HUES48 (cell line): ENCODE data around the gene ERICH4.
"Not testable (repeated sequence)": the region's sequence is repeated elsewhere in the genome, so short reads cannot be mapped to it uniquely, and the experiment has no call there.

ENCODE experiments used
- H3K27ac ChIP-seq: one replicate; pipeline ENCODE4 v1.7.0; 2013; ENCODE audit warnings: low read depth, low read length, inconsistent platforms
- H3K27me3 ChIP-seq: 2 replicates; pipeline ENCODE4 v1.6.1; 2013; ENCODE audit warnings: mild to moderate bottlenecking, low read length; ENCODE audit not compliant: control insufficient read depth, insufficient read depth
- H3K36me3 ChIP-seq: 2 replicates; pipeline ENCODE4 v1.6.1; 2013; ENCODE audit warnings: low read length; ENCODE audit not compliant: control insufficient read depth, insufficient read depth
- H3K4me1 ChIP-seq: 2 replicates; pipeline ENCODE4 v1.6.1; 2013; ENCODE audit warnings: mild to moderate bottlenecking, low read length; ENCODE audit not compliant: control insufficient read depth, insufficient read depth
- H3K4me3 ChIP-seq: 2 replicates; pipeline ENCODE4 v1.5.1; 2013; ENCODE audit warnings: mild to moderate bottlenecking, low read depth, low read length
- H3K9ac ChIP-seq: 2 replicates; pipeline ENCODE4 v1.6.1; 2013; ENCODE audit warnings: mild to moderate bottlenecking, low read depth, low read length, moderate library complexity
- H3K9me3 ChIP-seq: 2 replicates; pipeline ENCODE4 v1.6.1; 2013; ENCODE audit warnings: low read length; ENCODE audit not compliant: control insufficient read depth, insufficient read depth

Gene ERICH4

DNA sequence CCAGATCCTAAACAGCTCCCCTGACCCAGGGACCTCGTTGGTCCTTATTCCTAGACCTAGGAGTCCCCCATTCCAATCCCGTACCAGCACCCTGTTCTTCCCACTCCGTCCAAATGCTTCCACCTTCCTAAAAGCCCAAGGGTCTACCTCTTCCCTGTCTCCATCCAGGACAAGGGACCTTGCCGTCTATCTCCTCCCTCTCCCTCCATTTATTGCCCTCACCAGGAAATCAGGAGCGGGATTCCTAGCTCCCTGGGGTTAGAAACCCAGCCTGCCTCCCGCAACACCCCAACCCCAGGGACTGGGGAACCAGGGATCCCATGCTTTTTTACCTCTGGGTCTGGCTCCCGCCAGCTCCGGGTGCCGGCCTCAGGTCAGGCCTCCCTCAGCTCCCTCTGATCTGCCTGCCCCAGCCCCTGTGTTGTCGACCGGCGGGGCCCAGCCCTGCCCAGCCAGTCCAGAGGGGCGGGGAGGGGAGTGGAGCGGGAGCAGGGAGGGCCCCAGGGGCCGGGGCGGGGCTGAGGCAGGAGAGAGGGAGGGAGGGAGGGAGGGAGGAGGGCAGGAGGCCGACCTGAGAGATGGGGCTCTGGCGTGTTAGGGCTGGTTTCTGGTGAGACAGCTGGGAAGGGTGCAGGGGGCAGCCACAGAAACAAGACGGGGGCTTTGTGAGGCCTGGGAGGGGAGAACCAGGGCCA lies 15.9 kb upstream of the ERICH4 start, which contains the start of gene B3GNT8:
Gene B3GNT8, minus strand, starts transcription at position 423 of the 695 bp plus-strand sequence. CDS start 596 bp downstream, outside the sequence.
- H3K4me1 ChIP-seq: peaks cover 11% of the 10 kb centered on the region; the same call in 1 of the 2 replicates
- H3K36me3 ChIP-seq: peaks cover 40% of the 10 kb centered on the region
- H3K9me3 ChIP-seq: no peaks in the 10 kb centered on the region
- peak within 1 kb of the TSS; percentile 65 for H3K4me3 ChIP-seq
- H3K27ac ChIP-seq: peak within 1 kb of the TSS; percentile 52
- H3K9ac ChIP-seq: peak within 1 kb of the TSS; percentile 30; the same call in 1 of the 2 replicates
- no peaks in the 10 kb centered on the region for H3K27me3 ChIP-seq

DNA sequence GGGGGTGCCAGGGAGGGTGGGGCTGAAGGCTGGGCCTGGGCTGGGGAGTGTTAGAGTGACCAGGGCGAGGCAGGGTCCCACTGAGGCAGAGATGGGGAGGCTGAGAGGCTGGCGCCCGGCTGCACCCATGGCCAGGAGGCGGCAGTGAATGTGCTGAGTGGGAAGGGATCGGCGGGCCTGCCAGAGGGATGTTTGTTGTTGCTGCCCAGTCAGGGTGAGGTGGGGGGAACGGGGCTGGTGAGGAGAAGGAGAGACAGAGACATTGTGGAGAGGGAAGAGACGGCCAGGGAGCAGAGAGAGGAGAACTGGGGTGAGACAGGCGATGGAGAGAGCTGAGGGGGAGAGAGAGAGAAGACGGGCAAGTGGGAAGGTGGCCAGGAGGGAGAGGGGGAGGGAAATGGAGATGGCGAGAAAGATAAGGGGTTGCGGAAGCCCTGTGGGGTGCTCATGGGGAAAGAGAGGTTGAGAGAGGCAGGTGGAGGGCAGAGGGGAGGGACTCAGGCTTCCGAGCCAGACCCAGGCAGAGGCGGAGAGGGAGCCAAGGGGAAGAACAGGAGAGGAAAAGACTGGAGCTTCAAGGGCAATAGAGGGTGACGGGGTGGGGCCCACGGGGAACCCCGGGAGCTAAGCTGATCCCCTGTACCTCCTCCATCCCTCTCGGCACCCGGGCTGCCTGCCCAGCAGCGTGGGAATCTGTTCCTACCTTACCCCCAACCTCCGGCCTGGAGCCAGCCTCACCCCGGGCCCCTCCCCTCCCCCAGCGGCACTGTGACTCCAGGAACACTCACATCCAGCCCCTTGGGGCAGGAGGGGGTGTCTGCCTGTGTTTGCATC lies 15.1 kb upstream of the ERICH4 start:
- peak overlapping the region; percentile 47 for H3K27ac ChIP-seq
- H3K27me3 ChIP-seq: no peaks in the 10 kb centered on the region
- H3K36me3 ChIP-seq: peaks cover 40% of the 10 kb centered on the region
- H3K9me3 ChIP-seq: no peaks in the 10 kb centered on the region
- peak overlapping the region; percentile 57 for H3K4me3 ChIP-seq
- no peak overlapping the region for H3K9ac ChIP-seq
- H3K4me1 ChIP-seq: peaks cover 11% of the 10 kb centered on the region; the same call in 1 of the 2 replicates

DNA sequence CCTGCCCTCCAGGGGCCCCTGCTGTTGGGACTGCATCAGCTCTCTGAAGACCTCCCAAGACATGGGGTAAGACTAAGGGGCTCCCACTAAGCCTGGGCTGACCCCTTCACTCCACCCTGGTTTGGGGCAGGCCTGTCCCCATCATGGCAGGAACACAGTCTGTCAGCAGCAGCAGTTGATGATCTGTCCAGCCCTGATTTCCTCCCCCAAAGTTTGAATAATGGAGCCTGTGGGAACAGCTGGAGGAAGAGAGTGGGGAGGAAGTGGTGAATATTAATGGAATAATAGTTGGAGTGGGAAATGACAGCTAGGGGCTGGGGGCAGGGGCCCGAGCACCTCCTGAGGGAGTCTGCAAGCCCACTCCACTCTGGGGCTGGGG lies 14.5 kb upstream of the ERICH4 start:
- Histone ChIP-seq H3K27me3 (no peaks in the 10 kb centered on the region), H3K9ac (no peak overlapping the region), H3K4me3 (peak overlapping the region; percentile 57), H3K36me3 (peaks cover 42% of the 10 kb centered on the region), H3K27ac (no peak overlapping the region), H3K4me1 (peaks cover 11% of the 10 kb centered on the region; the same call in 1 of the 2 replicates), H3K9me3 (no peaks in the 10 kb centered on the region)

DNA sequence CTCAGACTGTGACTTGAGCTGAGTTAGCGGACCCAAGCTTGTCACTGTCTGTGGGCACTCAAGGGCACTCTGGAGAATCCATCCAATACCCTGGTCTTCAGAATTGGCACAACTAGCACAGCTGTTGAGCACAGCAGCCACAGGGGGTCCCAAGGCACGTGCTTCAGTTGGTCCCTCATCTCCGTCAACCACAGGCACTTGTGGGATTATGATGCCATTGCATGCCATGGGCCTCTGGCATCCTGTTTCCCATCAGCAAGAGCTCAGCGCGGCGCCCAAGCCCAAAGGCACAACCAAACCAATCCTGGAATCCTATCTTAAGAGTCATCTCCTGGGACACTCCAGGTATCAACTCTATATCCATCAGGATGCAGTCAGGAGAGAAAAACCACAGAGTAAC lies 12.0 kb upstream of the ERICH4 start:
- no peak overlapping the region for H3K27ac ChIP-seq
- H3K4me3 ChIP-seq: no peak overlapping the region
- H3K27me3 ChIP-seq: no peaks in the 10 kb centered on the region
- peaks cover 11% of the 10 kb centered on the region; the same call in 1 of the 2 replicates for H3K4me1 ChIP-seq
- H3K36me3 ChIP-seq: peaks cover 33% of the 10 kb centered on the region
- H3K9me3 ChIP-seq: no peaks in the 10 kb centered on the region
- H3K9ac ChIP-seq: no peak overlapping the region

DNA sequence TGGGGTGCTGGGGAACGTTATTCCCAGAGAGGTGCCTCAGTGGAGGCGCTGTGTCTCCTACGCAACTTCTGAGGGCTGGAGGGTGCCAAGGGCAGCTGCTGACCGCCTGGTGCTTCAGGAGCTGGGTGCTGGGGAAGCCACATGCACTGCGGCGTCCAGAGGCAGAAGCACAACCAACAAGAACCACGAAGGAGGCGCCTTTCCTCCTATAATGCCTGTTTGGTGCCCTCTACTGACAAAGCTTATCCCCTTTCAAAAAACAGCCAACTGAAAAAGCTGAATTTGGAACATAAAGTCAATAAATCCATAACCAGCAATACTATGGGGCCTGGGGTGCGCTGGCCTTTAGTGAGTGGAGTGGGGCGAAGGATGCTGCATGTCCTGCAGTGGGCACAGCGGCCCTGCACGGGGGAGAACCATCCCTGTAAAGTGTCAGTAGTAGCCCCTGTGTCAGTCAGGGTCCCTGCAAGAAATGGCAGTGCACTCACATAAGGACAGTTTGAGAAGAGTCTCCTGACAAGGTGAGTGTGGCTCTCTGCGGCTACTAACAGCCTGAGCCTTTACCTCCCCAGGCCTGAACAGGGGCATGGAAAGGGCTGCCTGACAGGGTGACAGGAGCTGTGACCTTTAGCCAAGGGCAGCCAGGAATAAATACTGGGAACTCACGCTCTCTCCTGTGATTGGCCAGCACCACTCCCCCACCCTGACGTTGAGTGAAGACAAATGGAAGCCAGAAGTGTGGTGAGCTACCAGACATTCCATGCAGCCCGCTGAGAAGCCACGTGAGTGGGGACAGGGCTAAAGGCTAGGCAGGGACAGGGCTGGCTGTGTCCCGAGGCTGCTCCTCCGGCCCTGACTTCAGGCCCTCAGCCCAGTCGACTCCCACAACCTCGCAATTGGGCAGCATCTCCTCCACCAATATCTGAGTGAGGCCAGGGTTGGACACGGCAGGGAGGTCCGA lies 11.2 kb upstream of the ERICH4 start:
- H3K27me3 ChIP-seq: no peaks in the 10 kb centered on the region
- H3K36me3 ChIP-seq: peaks cover 34% of the 10 kb centered on the region
- H3K27ac ChIP-seq: no peak overlapping the region
- H3K4me3 ChIP-seq: no peak overlapping the region
- H3K9ac ChIP-seq: no peak overlapping the region
- peaks cover 10% of the 10 kb centered on the region; the same call in 1 of the 2 replicates for H3K4me1 ChIP-seq
- H3K9me3 ChIP-seq: no peaks in the 10 kb centered on the region

DNA sequence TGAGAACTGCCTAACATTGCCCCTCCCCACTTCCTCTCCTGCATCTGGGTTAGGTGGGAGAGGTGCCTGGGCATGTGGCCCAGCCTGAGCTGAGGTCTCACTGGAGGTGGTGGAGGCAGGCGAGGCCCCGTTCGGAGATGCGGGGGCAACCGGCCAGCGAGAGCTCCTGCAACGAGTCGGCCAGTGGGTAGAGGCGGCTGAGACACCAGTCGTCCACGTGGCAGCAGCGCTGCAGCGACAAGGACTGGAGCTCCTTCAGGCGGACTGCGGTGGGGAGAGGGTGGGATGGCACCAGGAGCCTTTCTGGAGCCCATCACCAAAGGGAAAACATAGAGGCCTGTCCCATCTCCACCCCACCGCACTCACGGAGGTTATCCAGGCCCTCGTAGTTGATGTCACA lies 9.8 kb upstream of the ERICH4 start:
- peaks cover 6% of the 10 kb centered on the region; the same call in 1 of the 2 replicates for H3K4me1 ChIP-seq
- H3K27me3 ChIP-seq: no peaks in the 10 kb centered on the region
- H3K27ac ChIP-seq: no peak overlapping the region
- H3K36me3 ChIP-seq: peaks cover 43% of the 10 kb centered on the region
- H3K9ac ChIP-seq: no peak overlapping the region
- H3K4me3 ChIP-seq: no peak overlapping the region
- no peaks in the 10 kb centered on the region for H3K9me3 ChIP-seq

DNA sequence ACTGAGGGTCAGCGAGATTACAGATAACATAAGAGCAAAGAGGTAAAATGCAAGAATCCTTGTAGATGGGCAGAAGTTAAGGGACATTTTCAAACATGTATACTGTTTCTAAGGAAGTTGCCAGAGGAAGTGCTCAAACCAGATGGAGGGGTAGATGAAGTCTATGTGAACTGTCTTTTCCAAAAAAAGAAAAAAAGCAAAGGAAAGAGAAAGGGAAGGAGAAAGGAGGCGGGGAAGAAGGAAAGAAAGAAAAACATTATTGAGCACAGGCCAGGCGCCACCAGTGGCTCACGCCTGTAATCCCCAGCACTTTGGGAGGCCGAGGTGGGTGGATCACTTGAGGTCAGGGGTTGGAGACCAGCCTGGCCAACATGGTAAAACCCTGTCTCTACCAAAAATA lies 8.5 kb upstream of the ERICH4 start:
- Histone ChIP-seq H3K4me1 (no peaks in the 10 kb centered on the region), H3K9me3 (no peaks in the 10 kb centered on the region), H3K4me3 (no peak overlapping the region), H3K9ac (no peak overlapping the region), H3K27ac (no peak overlapping the region), H3K36me3 (peaks cover 43% of the 10 kb centered on the region), H3K27me3 (no peaks in the 10 kb centered on the region)

DNA sequence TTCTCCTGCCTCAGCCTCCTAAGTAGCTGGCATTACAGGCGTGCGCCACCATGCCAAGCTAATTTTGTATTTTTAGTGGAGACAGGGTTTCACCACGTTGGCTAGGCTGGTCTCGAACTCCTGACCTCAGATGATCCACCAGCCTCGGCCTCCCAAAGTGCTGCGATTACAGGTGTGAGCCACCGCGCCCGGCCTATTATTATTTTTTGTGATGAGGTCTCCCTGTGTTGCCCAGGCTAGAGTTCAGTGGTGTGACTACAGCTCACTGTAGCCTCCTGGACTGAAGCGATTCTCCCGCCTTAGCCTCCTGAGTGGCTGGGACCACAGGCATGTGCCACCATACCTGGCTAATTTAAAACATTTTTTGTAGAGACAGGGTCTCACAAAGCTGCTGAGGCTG lies 7.6 kb upstream of the ERICH4 start:
- H3K9ac ChIP-seq: not testable (repeated sequence)
- peaks cover 43% of the 10 kb centered on the region for H3K36me3 ChIP-seq

DNA sequence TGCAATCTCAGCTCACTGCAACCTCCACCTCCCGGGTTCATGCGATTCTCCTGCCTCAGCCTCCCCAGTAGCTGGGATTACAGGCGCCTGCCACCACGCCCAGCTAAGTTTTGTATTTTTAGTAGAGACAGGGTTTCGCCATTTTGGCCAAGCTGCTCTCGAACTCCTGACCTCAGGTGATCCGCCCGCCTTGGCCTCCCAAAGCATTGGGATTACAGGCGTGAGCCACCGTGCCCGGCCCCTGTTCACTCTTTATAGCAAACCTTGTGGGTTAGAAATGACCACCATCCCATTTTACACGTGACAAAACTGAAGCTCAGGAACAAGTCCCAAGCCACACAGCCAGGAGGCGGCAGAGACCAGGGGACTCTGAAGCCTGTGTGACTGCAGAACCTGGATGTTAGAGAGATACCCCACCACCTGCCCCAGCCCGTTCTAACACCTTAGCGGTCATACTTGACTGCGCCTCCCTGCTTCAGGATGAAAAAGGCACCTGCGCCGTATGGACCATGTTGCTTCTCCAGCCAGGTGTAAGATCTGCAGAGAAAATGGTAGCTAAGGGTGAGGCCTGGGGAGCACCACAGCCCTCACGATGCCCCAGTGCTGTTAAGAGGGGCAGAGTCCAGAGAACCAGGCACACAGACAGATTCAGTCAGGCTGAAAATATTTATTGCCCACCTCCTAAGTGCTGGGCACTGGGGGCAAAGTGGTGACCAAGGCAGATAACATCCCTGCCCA lies 6.9 kb upstream of the ERICH4 start:
- Histone ChIP-seq H3K9ac (no peak overlapping the region), H3K36me3 (peaks cover 40% of the 10 kb centered on the region), H3K4me3 (no peak overlapping the region), H3K9me3 (no peaks in the 10 kb centered on the region), H3K4me1 (no peaks in the 10 kb centered on the region), H3K27me3 (no peaks in the 10 kb centered on the region), H3K27ac (no peak overlapping the region)

More for the DNA sequence above, 7.6 kb upstream of the ERICH4 start:
- H3K27me3 ChIP-seq, H3K4me3 ChIP-seq, H3K9me3 ChIP-seq, H3K4me1 ChIP-seq, H3K27ac ChIP-seq: not testable (repeated sequence)

DNA sequence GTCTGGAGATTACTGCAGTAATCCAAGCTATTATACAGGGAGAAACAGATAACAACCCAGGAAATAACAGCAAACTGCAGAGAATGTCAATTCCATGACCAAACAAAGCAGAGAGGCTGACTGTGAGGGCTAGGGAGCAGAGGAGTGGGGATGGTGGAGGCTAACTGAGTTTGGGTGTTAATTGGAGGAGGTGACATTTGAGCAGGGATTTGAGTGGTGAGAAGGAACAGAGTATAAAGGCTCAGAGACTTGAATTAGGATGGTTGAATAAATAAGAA lies 6.3 kb upstream of the ERICH4 start:
- Histone ChIP-seq H3K36me3 (peaks cover 35% of the 10 kb centered on the region), H3K4me3 (no peak overlapping the region)

More for the DNA sequence above, 6.3 kb upstream of the ERICH4 start:
- Histone ChIP-seq H3K27me3 (no peaks in the 10 kb centered on the region), H3K27ac (no peak overlapping the region), H3K4me1 (no peaks in the 10 kb centered on the region), H3K9ac (no peak overlapping the region), H3K9me3 (no peaks in the 10 kb centered on the region)
